Upper lobe of left lung (tissue), 4 donors: ENCODE results near the gene UGT1A8.

Experiments used
- CTCF ChIP-seq, 6 experiments: fragments of 450-650 bp in 4 of 6; fragments of 200-600 bp in 2 of 6; sonication (generic) in 2 of 6; IDR thresholded peaks; one replicate each; pipeline ENCODE4 v1.5.1; 2016 to 2019; ENCODE audit warnings: antibody characterized with exemption in 6 of 6
- EP300 ChIP-seq, 4 donors: sonication (generic); formaldehyde crosslinking; IDR thresholded peaks; one replicate each; pipeline ENCODE4 v1.5.1; 2017; ENCODE audit warnings: antibody characterized with exemption in 4 of 4, control low read depth in 2 of 4
- POLR2A ChIP-seq, 4 donors: fragments of 450-650 bp; IDR thresholded peaks; one replicate each; pipeline ENCODE4 v1.5.1; 2016 to 2017; ENCODE audit warnings: antibody characterized with exemption in 4 of 4, mild to moderate bottlenecking in 2 of 4
- POLR2AphosphoS5 ChIP-seq, 2 donors: sonication (generic); formaldehyde crosslinking; IDR thresholded peaks; one replicate each; pipeline ENCODE4 v1.5.1; 2017; ENCODE audit warnings: antibody characterized with exemption in 2 of 2

- TF ChIP-seq CTCF (IDR thresholded peaks at IDR 0.05) (no peak), POLR2AphosphoS5 (IDR thresholded peaks at IDR 0.05) (no peak), POLR2A (IDR thresholded peaks at IDR 0.05) (no peak), EP300 (IDR thresholded peaks at IDR 0.05) (no peak)
Observed at GRCh38 chr2:233803994-233804393, 186.6 kb downstream of the UGT1A8 start.
